ENCODE data around the gene CGA. TPM values are rescaled to one million over a fixed set of nuclear protein-coding genes. Genes with fewer than 3 reads are reported as not detected.

CGA gene
- total and polyA plus RNA-seq, 4 donors, result not detected

- H3K4me1 ChIP-seq (ENCODE audit: control insufficient read depth in 4 of 4, insufficient read depth in 4 of 4, low read length in 3 of 4), result no peaks in the 10 kb centered on the region
- TF ChIP-seq GABPA (IDR thresholded peaks at IDR 0.05 in 1 of 2, conservative IDR thresholded peaks at IDR 0.05 in 1 of 2) (no peak), TAF1 (conservative IDR thresholded peaks at IDR 0.05) (no peak), CTCF (IDR thresholded peaks at IDR 0.05; ENCODE audit: low read depth, low read length, missing input control) (no peak)
- no peak overlapping the region for H3K27ac ChIP-seq (ENCODE audit: low read depth in 1 of 2, low read length in 2 of 2)
- 87% methylated on average over 2 of the region's 2 CpGs for WGBS
- no peaks in the 10 kb centered on the region for H3K9me3 ChIP-seq (ENCODE audit: control insufficient read depth in 4 of 4, low read length in 3 of 4)
- no peak overlapping the region for H3K4me3 ChIP-seq (ENCODE audit: low read depth in 1 of 3, low read length in 3 of 3)
- no peaks in the 10 kb centered on the region for H3K36me3 ChIP-seq (ENCODE audit: control insufficient read depth in 4 of 4, insufficient read depth in 3 of 4, low read depth in 1 of 4, low read length in 3 of 4)
- H3K9ac ChIP-seq (ENCODE audit: low read depth in 1 of 2, low read length in 2 of 2), result no peak overlapping the region
- no peaks in the 10 kb centered on the region for H3K27me3 ChIP-seq (ENCODE audit: control insufficient read depth in 4 of 4, insufficient read depth in 4 of 4, low read length in 3 of 4)
- DNase-seq (ENCODE audit: low spot score), result no peak
Observed at GRCh38 chr6:87127737-87128136, 32.8 kb upstream of the CGA start.

- H3K4me1 ChIP-seq (ENCODE audit: control insufficient read depth in 4 of 4, insufficient read depth in 4 of 4, low read length in 3 of 4), result no peaks in the 10 kb centered on the region
- no peak overlapping the region for H3K9ac ChIP-seq (ENCODE audit: low read depth in 1 of 2, low read length in 2 of 2)
- no peak for DNase-seq (ENCODE audit: low spot score)
- TF ChIP-seq FOXA1 (IDR thresholded peaks at IDR 0.05) (no peak), RAD21 (IDR thresholded peaks at IDR 0.05) (no peak), GABPA (IDR thresholded peaks at IDR 0.05 in 1 of 2, conservative IDR thresholded peaks at IDR 0.05 in 1 of 2) (no peak), TAF1 (conservative IDR thresholded peaks at IDR 0.05) (no peak), MAX (IDR thresholded peaks at IDR 0.05) (no peak), ZBTB33 (IDR thresholded peaks at IDR 0.05) (no peak), SP1 (IDR thresholded peaks at IDR 0.05) (no peak)
- no peaks in the 10 kb centered on the region for H3K27me3 ChIP-seq (ENCODE audit: control insufficient read depth in 4 of 4, insufficient read depth in 4 of 4, low read length in 3 of 4)
- WGBS, result 13% methylated on average over 1 of the region's 1 CpG
- no peak overlapping the region for H3K4me3 ChIP-seq (ENCODE audit: low read depth in 1 of 3, low read length in 3 of 3)
- H3K9me3 ChIP-seq (ENCODE audit: control insufficient read depth in 4 of 4, low read length in 3 of 4), result no peaks in the 10 kb centered on the region
- H3K36me3 ChIP-seq (ENCODE audit: control insufficient read depth in 4 of 4, insufficient read depth in 3 of 4, low read depth in 1 of 4, low read length in 3 of 4), result no peaks in the 10 kb centered on the region
- no peak overlapping the region for H3K27ac ChIP-seq (ENCODE audit: low read depth in 1 of 2, low read length in 2 of 2)
Observed at GRCh38 chr6:87126501-87126900, 31.6 kb upstream of the CGA start.

- Histone ChIP-seq H3K4me1 (ENCODE audit: control insufficient read depth in 4 of 4, insufficient read depth in 4 of 4, low read length in 3 of 4) (no peaks in the 10 kb centered on the region), H3K27me3 (ENCODE audit: control insufficient read depth in 4 of 4, insufficient read depth in 4 of 4, low read length in 3 of 4) (no peaks in the 10 kb centered on the region), H3K9me3 (ENCODE audit: control insufficient read depth in 4 of 4, low read length in 3 of 4) (no peaks in the 10 kb centered on the region), H3K9ac (ENCODE audit: low read depth in 1 of 2, low read length in 2 of 2) (no peak overlapping the region), H3K36me3 (ENCODE audit: control insufficient read depth in 4 of 4, insufficient read depth in 3 of 4, low read depth in 1 of 4, low read length in 3 of 4) (no peaks in the 10 kb centered on the region), H3K4me3 (ENCODE audit: low read depth in 1 of 3, low read length in 3 of 3) (no peak overlapping the region), H3K27ac (ENCODE audit: low read depth in 1 of 2, low read length in 2 of 2) (no peak overlapping the region)
- no peak for DNase-seq (ENCODE audit: low spot score)
- 94% methylated on average over 5 of the region's 5 CpGs for WGBS
- no peak for TF ChIP-seq RXRA (IDR thresholded peaks at IDR 0.05)
- no peak for TF ChIP-seq TAF1 (conservative IDR thresholded peaks at IDR 0.05)
- no peak for TF ChIP-seq RAD21 (IDR thresholded peaks at IDR 0.05)
- TF ChIP-seq JUND (IDR thresholded peaks at IDR 0.05), result no peak
- TF ChIP-seq FOXA1 (IDR thresholded peaks at IDR 0.05), result no peak
- TF ChIP-seq HNF4G (IDR thresholded peaks at IDR 0.05), result no peak
- no peak for TF ChIP-seq SP1 (IDR thresholded peaks at IDR 0.05)
- TF ChIP-seq ATF3 (IDR thresholded peaks at IDR 0.05), result no peak
- TF ChIP-seq FOXA2 (IDR thresholded peaks at IDR 0.05), result no peak
- no peak for TF ChIP-seq NR2F2 (IDR thresholded peaks at IDR 0.05)
- TF ChIP-seq REST (IDR thresholded peaks at IDR 0.05), result no peak
- no peak for TF ChIP-seq GABPA (IDR thresholded peaks at IDR 0.05 in 1 of 2, conservative IDR thresholded peaks at IDR 0.05 in 1 of 2)
- TF ChIP-seq YY1 (IDR thresholded peaks at IDR 0.05), result no peak
- no peak for TF ChIP-seq MAX (IDR thresholded peaks at IDR 0.05)
- no peak for TF ChIP-seq HNF4A (conservative IDR thresholded peaks at IDR 0.05)
- TF ChIP-seq EGR1 (IDR thresholded peaks at IDR 0.05; ENCODE audit: low read depth in 2 of 2), result no peak
- TF ChIP-seq ZBTB33 (IDR thresholded peaks at IDR 0.05), result no peak
Observed at GRCh38 chr6:87124074-87124473, 29.2 kb upstream of the CGA start.

All from liver (tissue), 9 donors.